NCI-H2171 (cell line): ENCODE results near the gene IGFL2.
"Not testable (repeated sequence)": the region's sequence is repeated elsewhere in the genome, so short reads cannot be mapped to it uniquely, and the experiment has no call there.

ENCODE experiments used
- DNase-seq: peaks from one replicate; lab custom pipeline; 2025; lab: John Stamatoyannopoulos, UW

Gene IGFL2

GRCh38 chr19:46147791-46148288, at the start of gene IGFL2:
Gene IGFL2, plus strand, starts transcription at chr19:46148238. Its CDS starts 41 bp downstream, at chr19:46148279.
- no peak for DNase-seq

- DNase-seq, result no peak
Measured at GRCh38 chr19:46100344-46100743, 47.7 kb upstream of the IGFL2 start.

- no peak for DNase-seq
Measured at GRCh38 chr19:46101293-46101692, 46.7 kb upstream of the IGFL2 start.

- DNase-seq, result not testable (repeated sequence)
Measured at GRCh38 chr19:46102333-46102732, 45.7 kb upstream of the IGFL2 start.

GRCh38 chr19:46107371-46107770, 40.7 kb upstream of the IGFL2 start:
- DNase-seq, result no peak

GRCh38 chr19:46109876-46110275, 38.2 kb upstream of the IGFL2 start:
- DNase-seq, result no peak

GRCh38 chr19:46111376-46111775, 36.7 kb upstream of the IGFL2 start:
- DNase-seq, result no peak

- DNase-seq, result no peak
Measured at GRCh38 chr19:46112527-46112926, 35.5 kb upstream of the IGFL2 start.

GRCh38 chr19:46113726-46114125, 34.3 kb upstream of the IGFL2 start:
- no peak for DNase-seq

GRCh38 chr19:46115396-46116106, 32.5 kb upstream of the IGFL2 start:
- DNase-seq, result no peak

GRCh38 chr19:46116121-46116520, 31.9 kb upstream of the IGFL2 start:
- DNase-seq, result no peak

- DNase-seq, result no peak
Measured at GRCh38 chr19:46118136-46118535, 29.9 kb upstream of the IGFL2 start.

- no peak for DNase-seq
Measured at GRCh38 chr19:46124638-46125115, 23.4 kb upstream of the IGFL2 start, which contains the start of gene IGFL3. Gene IGFL3, minus strand, starts transcription at chr19:46124688. Its CDS starts 39 bp downstream, at chr19:46124649.

- no peak for DNase-seq
Measured at GRCh38 chr19:46125447-46125846, 22.6 kb upstream of the IGFL2 start.

- no peak for DNase-seq
Measured at GRCh38 chr19:46126086-46126580, 21.9 kb upstream of the IGFL2 start.

GRCh38 chr19:46131485-46132143, 16.4 kb upstream of the IGFL2 start:
- no peak for DNase-seq

GRCh38 chr19:46132508-46133100, 15.4 kb upstream of the IGFL2 start:
- no peak for DNase-seq

GRCh38 chr19:46133101-46133627, 14.9 kb upstream of the IGFL2 start:
- peak; percentile 10 for DNase-seq

- no peak for DNase-seq
Measured at GRCh38 chr19:46133777-46134241, 14.2 kb upstream of the IGFL2 start.

- DNase-seq, result no peak
Measured at GRCh38 chr19:46134527-46134926, 13.5 kb upstream of the IGFL2 start.

GRCh38 chr19:46137915-46138473, 10.0 kb upstream of the IGFL2 start:
- DNase-seq, result no peak

GRCh38 chr19:46141421-46141820, 6.6 kb upstream of the IGFL2 start:
- DNase-seq, result no peak
